Left lung (tissue), 10 donors: ENCODE data around the gene HBB. TPM values are rescaled to one million over a fixed set of nuclear protein-coding genes. Genes with fewer than 3 reads are reported as not detected.
"Not testable (repeated sequence)": the region's sequence is repeated elsewhere in the genome, so short reads cannot be mapped to it uniquely, and the experiment has no call there.

Source experiments
- ATAC-seq: fragments of 200-7000 bp; cut with Tn5 transposase; one replicate; pipeline ENCODE4 v1.9.1; 2020; ENCODE audit warnings: moderate library complexity
- DNase-seq, 4 donors: peaks; one replicate each; pipeline ENCODE4 v3.0.0-alpha.2; 2013 to 2020
- H3K27ac ChIP-seq, 2 donors: fragments of 200-600 bp; sonication (generic) in 1 of 2; one replicate each; pipeline versions ENCODE4 v1.5.0 to v1.8.0; 2020 to 2021
- H3K27me3 ChIP-seq, 2 donors: fragments of 200-600 bp; sonication (generic) in 1 of 2; one replicate each; pipeline versions ENCODE4 v1.5.0 to v1.8.0; 2020 to 2021
- H3K36me3 ChIP-seq, 2 donors: fragments of 200-600 bp; sonication (generic) in 1 of 2; one replicate each; pipeline versions ENCODE4 v1.5.0 to v1.8.0; 2020 to 2021
- H3K4me1 ChIP-seq, 2 donors: fragments of 200-600 bp; one replicate each; pipeline ENCODE4 v1.8.0; 2021
- H3K4me3 ChIP-seq, 2 donors: fragments of 200-600 bp; sonication (generic) in 1 of 2; one replicate each; pipeline versions ENCODE4 v1.5.0 to v1.8.0; 2020 to 2021; ENCODE audit warnings: mild to moderate bottlenecking in 1 of 2
- H3K9me3 ChIP-seq, 2 donors: fragments of 200-600 bp; sonication (generic) in 1 of 2; one replicate each; pipeline versions ENCODE4 v1.5.0 to v1.8.0; 2020 to 2021
- CTCF ChIP-seq, 2 donors: fragments of 200-600 bp; sonication (generic) in 1 of 2; IDR thresholded peaks; one replicate each; pipeline versions ENCODE4 v1.5.0 to v1.8.0; 2021; ENCODE audit warnings: antibody characterized with exemption in 2 of 2
- intact Hi-C, 2 donors: fragments of 100-400 bp; cut with DNase I; formaldehyde crosslinking; loops; one replicate each; pipeline versions ENCODE4 v1.11.2 to v1.14.2; 2022
- polyA plus RNA-seq, 6 donors: library from polyadenylated mRNA; unstranded; fragments of 120-200 nt; gene quantifications; one replicate each; pipeline ENCODE4 v1.2.1, GENCODE V29; 2013; ENCODE audit not compliant: insufficient read length in 6 of 6
- total RNA-seq, 2 donors: library from RNA; stranded (reverse); fragmentation: NEBNext Ultra II Directional; extraction: Animal tissue kit (Norgen Biotek cat#: 25700); gene quantifications; one replicate each; pipeline ENCODE4 v1.2.1, GENCODE V29; 2021
- donor health status: DM: no; HTN: yes; CAD: no.
- donor health status: DM: no; HTN: no; CAD: no.

HBB gene
- total and polyA plus RNA-seq, 8 donors: 137 to 967 (median 260) TPM

- intact Hi-C loops: no loop called here
- peaks cover 0 to 7% of the 10 kb centered on the region in 2 donors for H3K9me3 ChIP-seq
- peak in 1 of 4 donors; percentile 22 for DNase-seq
These were observed 31.8 kb upstream of the HBB start for GRCh38 chr11:5258543-5259262.

GRCh38 chr11:5257296-5257695 is 30.4 kb upstream of the HBB start:
- H3K27ac ChIP-seq: no peak overlapping the region
- TF ChIP-seq CTCF (IDR thresholded peaks at IDR 0.05): no peak
- no peaks in the 10 kb centered on the region for H3K36me3 ChIP-seq
- peaks cover 0 to 7% of the 10 kb centered on the region in 2 donors for H3K9me3 ChIP-seq
- no peaks in the 10 kb centered on the region for H3K27me3 ChIP-seq
- intact Hi-C loops: no loop called here
- no peak for ATAC-seq
- no peak overlapping the region for H3K4me3 ChIP-seq
- H3K4me1 ChIP-seq: no peaks in the 10 kb centered on the region
- DNase-seq: no peak

More at GRCh38 chr11:5258543-5259262, 31.8 kb upstream of the HBB start:
- no peak for TF ChIP-seq CTCF (IDR thresholded peaks at IDR 0.05)
- H3K4me3 ChIP-seq: no peak overlapping the region
- no peak for ATAC-seq
- H3K27me3 ChIP-seq: no peaks in the 10 kb centered on the region
- H3K27ac ChIP-seq: no peak overlapping the region
- no peaks in the 10 kb centered on the region for H3K4me1 ChIP-seq
- H3K36me3 ChIP-seq: no peaks in the 10 kb centered on the region

- H3K4me1 ChIP-seq, intact Hi-C loops, ATAC-seq, H3K27me3 ChIP-seq, H3K4me3 ChIP-seq, H3K27ac ChIP-seq, H3K36me3 ChIP-seq, H3K9me3 ChIP-seq: not testable (repeated sequence)
- DNase-seq: peak in 2 of 4 donors; percentile 30 to 52
These were observed 28.0 kb upstream of the HBB start, which contains the start of gene HBG2 for GRCh38 chr11:5254646-5255413. Gene HBG2, minus strand, starts transcription at chr11:5254781. Its CDS starts 53 bp downstream, at chr11:5254728.

GRCh38 chr11:5254023-5254422 is 27.2 kb upstream of the HBB start:
- H3K4me1 ChIP-seq, H3K27me3 ChIP-seq, H3K4me3 ChIP-seq, H3K36me3 ChIP-seq, DNase-seq, ATAC-seq, H3K27ac ChIP-seq, intact Hi-C loops, H3K9me3 ChIP-seq: not testable (repeated sequence)

- ATAC-seq, DNase-seq, H3K27ac ChIP-seq, H3K4me1 ChIP-seq, H3K4me3 ChIP-seq, intact Hi-C loops, H3K27me3 ChIP-seq, H3K36me3 ChIP-seq, H3K9me3 ChIP-seq: not testable (repeated sequence)
These were observed 26.6 kb upstream of the HBB start for GRCh38 chr11:5253440-5253839.

DNA sequence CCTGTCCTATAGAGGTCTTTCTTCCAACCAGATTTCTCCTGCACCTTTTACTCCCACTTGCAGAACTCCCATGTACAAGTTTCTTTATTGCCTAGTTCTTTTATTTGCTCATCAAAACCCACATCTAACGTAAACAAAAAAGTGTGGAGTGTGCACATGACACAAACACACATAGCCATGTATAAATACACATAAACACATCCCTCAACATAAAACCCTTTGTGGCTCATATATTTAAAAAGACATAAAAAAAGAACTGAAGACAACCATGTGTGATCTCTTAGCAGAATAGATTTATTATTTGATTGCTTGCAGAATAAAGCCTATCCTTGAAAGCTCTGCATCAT is 26.0 kb upstream of the HBB start:
- ATAC-seq (no peak), DNase-seq (no peak)
- H3K4me1 ChIP-seq: no peaks in the 10 kb centered on the region
- H3K27me3 ChIP-seq: no peaks in the 10 kb centered on the region
- H3K9me3 ChIP-seq: no peaks in the 10 kb centered on the region
- H3K36me3 ChIP-seq: no peaks in the 10 kb centered on the region
- H3K4me3 ChIP-seq: no peak overlapping the region
- H3K27ac ChIP-seq: no peak overlapping the region
- intact Hi-C loops: no loop called here
- no peak for TF ChIP-seq CTCF (IDR thresholded peaks at IDR 0.05)
